Upper lobe of left lung (tissue), 4 donors: Measurements from ENCODE around the gene NIF3L1.

ENCODE experiments used
- CTCF ChIP-seq, 6 experiments: fragments of 450-650 bp in 4 of 6; fragments of 200-600 bp in 2 of 6; sonication (generic) in 2 of 6; IDR thresholded peaks; one replicate each; pipeline ENCODE4 v1.5.1; 2016 to 2019; ENCODE audit warnings: antibody characterized with exemption in 6 of 6
- POLR2AphosphoS5 ChIP-seq, 2 donors: sonication (generic); formaldehyde crosslinking; IDR thresholded peaks; one replicate each; pipeline ENCODE4 v1.5.1; 2017; ENCODE audit warnings: antibody characterized with exemption in 2 of 2

GRCh38 chr2:200899482-200899881, 10.3 kb downstream of the NIF3L1 start:
- TF ChIP-seq CTCF (IDR thresholded peaks at IDR 0.05) (no peak), POLR2AphosphoS5 (IDR thresholded peaks at IDR 0.05) (no peak)
